ENCODE results near the gene EPS8.

GRCh38 chr12:15707516-15708199 is 81.5 kb downstream of the EPS8 start:
- TF ChIP-seq CTCF (IDR thresholded peaks at IDR 0.05) (no peak), EP300 (IDR thresholded peaks at IDR 0.05) (no peak)

All from stomach (tissue), 4 donors.